ENCODE data around the gene ETS1. TPM values are rescaled to one million over a fixed set of nuclear protein-coding genes. Genes with fewer than 3 reads are reported as not detected.

The ETS1 gene
- total RNA-seq, 1 donor from 2014 or later, result 55.9 TPM

DNA sequence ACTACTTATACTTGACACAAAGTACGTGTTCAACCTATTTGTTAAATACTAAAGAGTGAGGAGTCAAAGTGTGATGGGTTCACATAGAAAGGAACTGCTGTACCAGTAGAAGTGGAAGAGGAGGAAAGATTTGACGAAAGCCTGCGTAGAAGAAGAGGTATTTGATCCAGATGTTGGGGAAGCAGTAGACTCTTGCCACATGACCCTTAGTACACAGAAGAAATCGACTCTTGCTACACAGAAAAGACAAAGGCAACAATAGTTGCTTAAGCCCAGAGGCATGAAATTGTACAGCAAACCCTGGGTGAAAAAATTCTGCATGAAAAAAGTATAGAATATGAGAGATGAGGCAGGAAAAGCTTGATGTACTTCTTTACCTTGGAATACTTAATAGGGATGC is 152.9 kb downstream of the ETS1 start:
- no peak overlapping the region for H3K4me3 Mint-ChIP-seq
- peaks cover 2% of the 10 kb centered on the region for H3K9me3 Mint-ChIP-seq
- peaks cover 3% of the 10 kb centered on the region for H3K36me3 Mint-ChIP-seq (ENCODE audit: low read depth)
- no peak for DNase-seq (ENCODE audit: low read depth, low spot score)
- H3K4me1 Mint-ChIP-seq, result peaks cover 15% of the 10 kb centered on the region
- no peak overlapping the region for H3K27ac Mint-ChIP-seq (ENCODE audit: unreplicated experiment)
- H3K27me3 Mint-ChIP-seq (ENCODE audit: low read depth), result no peaks in the 10 kb centered on the region
- TF ChIP-seq, protein P1, sequence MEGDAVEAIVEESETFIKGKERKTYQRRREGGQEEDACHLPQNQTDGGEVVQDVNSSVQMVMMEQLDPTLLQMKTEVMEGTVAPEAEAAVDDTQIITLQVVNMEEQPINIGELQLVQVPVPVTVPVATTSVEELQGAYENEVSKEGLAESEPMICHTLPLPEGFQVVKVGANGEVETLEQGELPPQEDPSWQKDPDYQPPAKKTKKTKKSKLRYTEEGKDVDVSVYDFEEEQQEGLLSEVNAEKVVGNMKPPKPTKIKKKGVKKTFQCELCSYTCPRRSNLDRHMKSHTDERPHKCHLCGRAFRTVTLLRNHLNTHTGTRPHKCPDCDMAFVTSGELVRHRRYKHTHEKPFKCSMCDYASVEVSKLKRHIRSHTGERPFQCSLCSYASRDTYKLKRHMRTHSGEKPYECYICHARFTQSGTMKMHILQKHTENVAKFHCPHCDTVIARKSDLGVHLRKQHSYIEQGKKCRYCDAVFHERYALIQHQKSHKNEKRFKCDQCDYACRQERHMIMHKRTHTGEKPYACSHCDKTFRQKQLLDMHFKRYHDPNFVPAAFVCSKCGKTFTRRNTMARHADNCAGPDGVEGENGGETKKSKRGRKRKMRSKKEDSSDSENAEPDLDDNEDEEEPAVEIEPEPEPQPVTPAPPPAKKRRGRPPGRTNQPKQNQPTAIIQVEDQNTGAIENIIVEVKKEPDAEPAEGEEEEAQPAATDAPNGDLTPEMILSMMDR (conservative IDR thresholded peaks at IDR 0.05), result no peak

DNA sequence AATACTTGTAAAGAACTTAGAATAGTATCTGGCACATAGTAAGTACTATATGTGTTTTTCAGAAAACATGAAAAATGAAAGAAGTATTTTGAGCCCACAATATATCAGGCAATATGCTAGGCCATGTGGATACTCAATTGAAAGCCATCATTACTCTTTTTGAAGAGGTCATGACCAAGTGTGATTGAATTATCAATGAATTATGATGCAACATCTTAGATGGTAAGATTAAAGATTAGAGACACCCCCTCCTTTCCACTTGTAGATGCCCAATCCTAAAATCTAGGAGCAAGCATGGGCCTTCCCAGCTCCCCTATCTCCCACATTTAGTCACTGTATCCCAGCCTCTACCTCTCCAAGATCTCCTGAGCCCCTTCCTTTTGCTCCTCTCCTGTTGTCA is 154.4 kb downstream of the ETS1 start:
- Mint-ChIP-seq H3K9me3 (no peaks in the 10 kb centered on the region), H3K27me3 (ENCODE audit: low read depth) (no peaks in the 10 kb centered on the region), H3K4me1 (peaks cover 27% of the 10 kb centered on the region), H3K4me3 (no peak overlapping the region), H3K27ac (ENCODE audit: unreplicated experiment) (no peak overlapping the region), H3K36me3 (ENCODE audit: low read depth) (no peaks in the 10 kb centered on the region)
- no peak for DNase-seq (ENCODE audit: low read depth, low spot score)
- TF ChIP-seq, protein P1 (conservative IDR thresholded peaks at IDR 0.05), result no peak

DNA sequence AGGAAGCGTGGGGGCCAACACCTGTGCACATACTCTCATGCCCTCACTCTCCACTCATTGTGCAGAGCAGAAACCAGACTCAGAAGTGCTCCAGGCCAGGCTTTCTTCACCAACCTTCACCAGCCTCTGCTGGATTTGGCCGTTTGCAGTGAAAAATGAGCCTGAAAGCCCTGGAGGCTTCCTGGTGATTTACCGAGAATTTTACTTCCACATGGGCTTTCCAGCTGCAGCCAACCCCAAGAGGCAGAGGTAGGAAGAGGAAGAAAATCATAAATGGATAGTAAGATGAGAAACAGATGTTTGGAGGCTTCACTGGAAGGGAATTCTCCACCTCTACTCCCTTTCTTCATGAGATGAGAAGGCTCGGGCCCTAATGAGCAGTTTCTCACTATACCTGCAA is 155.4 kb downstream of the ETS1 start:
- no peaks in the 10 kb centered on the region for H3K36me3 Mint-ChIP-seq (ENCODE audit: low read depth)
- H3K9me3 Mint-ChIP-seq, result no peaks in the 10 kb centered on the region
- peaks cover 27% of the 10 kb centered on the region for H3K4me1 Mint-ChIP-seq
- DNase-seq (ENCODE audit: low read depth, low spot score), result no peak
- H3K4me3 Mint-ChIP-seq, result no peak overlapping the region
- no peaks in the 10 kb centered on the region for H3K27me3 Mint-ChIP-seq (ENCODE audit: low read depth)
- TF ChIP-seq, protein P1 (conservative IDR thresholded peaks at IDR 0.05), result no peak
- H3K27ac Mint-ChIP-seq (ENCODE audit: unreplicated experiment), result no peak overlapping the region

DNA sequence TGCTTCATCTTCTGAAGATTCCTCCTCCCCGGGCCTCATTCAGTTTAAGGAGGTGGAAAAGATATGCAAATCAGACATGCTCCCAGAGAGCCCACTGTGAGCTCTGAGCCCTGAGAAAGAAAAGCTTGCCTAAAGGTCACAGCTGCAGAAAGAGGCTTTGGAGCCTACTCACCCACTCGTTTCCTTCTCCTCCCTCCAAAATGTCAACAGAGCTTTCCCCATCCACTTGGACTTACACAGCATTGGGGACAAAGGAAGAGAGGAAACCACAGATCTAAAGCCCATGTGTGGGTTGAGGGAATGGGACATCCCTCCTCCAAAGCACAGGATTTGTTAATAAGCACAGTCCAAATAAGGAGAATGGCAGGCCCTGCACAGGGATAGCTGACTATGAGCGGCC is 158.4 kb downstream of the ETS1 start:
- no peak for DNase-seq (ENCODE audit: low read depth, low spot score)
- no peak overlapping the region for H3K27ac Mint-ChIP-seq (ENCODE audit: unreplicated experiment)
- no peaks in the 10 kb centered on the region for H3K36me3 Mint-ChIP-seq (ENCODE audit: low read depth)
- H3K27me3 Mint-ChIP-seq (ENCODE audit: low read depth), result no peaks in the 10 kb centered on the region
- TF ChIP-seq, protein P1 (conservative IDR thresholded peaks at IDR 0.05), result no peak
- H3K4me1 Mint-ChIP-seq, result peaks cover 33% of the 10 kb centered on the region
- no peak overlapping the region for H3K4me3 Mint-ChIP-seq
- no peaks in the 10 kb centered on the region for H3K9me3 Mint-ChIP-seq

DNA sequence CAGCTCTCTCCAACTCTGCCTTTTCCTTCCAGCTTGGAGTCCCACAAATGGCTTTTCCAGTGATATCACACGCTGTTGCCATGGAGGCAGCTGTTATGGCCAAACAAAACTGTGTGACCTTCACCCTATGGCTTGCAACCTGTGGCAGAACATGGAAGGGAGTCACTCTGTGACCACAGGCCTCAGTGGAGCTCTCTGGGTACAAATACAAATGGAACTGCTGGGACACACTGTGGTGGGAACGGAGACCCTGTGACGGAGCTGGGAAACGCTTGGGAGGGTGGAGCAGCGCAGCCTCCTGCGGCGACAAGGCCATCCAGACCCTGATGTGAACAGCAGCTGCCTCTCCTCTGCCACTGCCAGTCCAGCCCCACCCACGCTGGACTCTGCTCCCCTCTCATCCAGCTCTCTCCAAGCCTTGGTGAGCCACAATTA is 162.5 kb downstream of the ETS1 start:
- Mint-ChIP-seq H3K9me3 (no peaks in the 10 kb centered on the region), H3K4me1 (peaks cover 42% of the 10 kb centered on the region), H3K27ac (ENCODE audit: unreplicated experiment) (peak overlapping the region; percentile 45), H3K36me3 (ENCODE audit: low read depth) (no peaks in the 10 kb centered on the region), H3K4me3 (no peak overlapping the region), H3K27me3 (ENCODE audit: low read depth) (no peaks in the 10 kb centered on the region)
- TF ChIP-seq, protein P1 (conservative IDR thresholded peaks at IDR 0.05), result no peak
- DNase-seq (ENCODE audit: low read depth, low spot score), result no peak

DNA sequence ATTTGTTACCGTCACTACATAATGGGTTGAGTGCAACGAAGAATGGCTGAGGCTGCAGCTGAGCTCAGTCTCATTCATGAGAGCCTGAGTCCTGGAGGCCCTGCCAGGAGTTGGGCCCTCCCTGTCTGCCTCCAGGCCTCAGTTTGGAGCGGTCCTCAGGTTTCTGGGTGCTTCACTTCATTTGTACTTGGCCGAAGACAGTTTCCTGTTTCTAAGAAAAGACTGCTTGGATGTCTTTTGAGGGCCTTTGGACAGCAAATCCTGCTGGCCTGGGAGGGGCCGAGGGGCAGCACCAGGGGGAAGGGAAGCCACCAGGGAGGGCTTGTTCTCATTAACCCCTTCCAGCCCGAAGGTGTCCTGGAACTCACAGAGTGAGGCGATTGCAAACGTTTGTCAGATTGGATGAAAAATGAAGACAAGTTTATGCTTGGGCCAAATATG is 163.1 kb downstream of the ETS1 start:
- Mint-ChIP-seq H3K27ac (ENCODE audit: unreplicated experiment) (no peak overlapping the region), H3K27me3 (ENCODE audit: low read depth) (no peaks in the 10 kb centered on the region), H3K4me3 (no peak overlapping the region), H3K9me3 (no peaks in the 10 kb centered on the region), H3K4me1 (peaks cover 43% of the 10 kb centered on the region), H3K36me3 (ENCODE audit: low read depth) (no peaks in the 10 kb centered on the region)
- TF ChIP-seq, protein P1 (conservative IDR thresholded peaks at IDR 0.05), result no peak
- DNase-seq (ENCODE audit: low read depth, low spot score), result no peak
